HK-2 (cell line): Measurements from ENCODE around the gene PAPOLA.
"Not testable (repeated sequence)": the region's sequence is repeated elsewhere in the genome, so short reads cannot be mapped to it uniquely, and the experiment has no call there.

ENCODE experiments used
- DNase-seq: peaks from one replicate; pipeline ENCODE4 v3.0.0-alpha.2; 2018; ENCODE audit not compliant: unreplicated experiment

The PAPOLA gene

DNA sequence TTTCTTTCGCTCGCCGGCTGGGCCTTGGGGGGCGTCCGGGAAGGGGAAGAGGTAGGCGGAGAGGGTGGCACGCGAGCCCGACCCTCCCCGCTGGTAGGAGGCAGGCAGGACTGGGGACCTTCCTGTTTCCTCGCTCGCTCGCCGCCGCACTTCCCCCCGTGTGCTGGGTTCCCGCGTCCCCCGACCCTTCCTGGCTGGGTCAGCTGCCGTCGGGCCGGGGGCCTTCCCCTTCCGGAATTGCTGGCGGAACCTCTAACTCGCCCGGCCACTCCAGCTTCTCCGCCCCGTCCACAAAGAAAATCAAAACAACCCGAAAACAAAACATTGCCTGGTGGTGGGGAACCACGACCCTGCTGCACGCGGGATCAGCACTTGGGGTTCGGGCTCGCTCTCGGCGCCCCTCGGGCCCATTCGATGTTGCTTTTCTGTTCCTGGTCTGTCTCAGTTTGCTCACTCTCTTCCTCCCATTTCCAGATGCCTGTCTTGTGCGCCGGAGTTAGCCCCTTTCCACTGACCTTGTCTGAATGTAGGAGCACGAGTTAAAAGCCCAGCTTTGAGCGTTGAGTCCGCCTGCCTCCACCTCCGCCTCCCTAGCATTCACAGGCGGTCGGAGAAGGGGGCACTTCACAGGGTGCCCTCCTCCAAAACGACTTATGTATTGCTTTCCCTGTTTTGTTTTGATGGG is 581 bp downstream of the PAPOLA start:
- peak; percentile 32 for DNase-seq

GRCh38 chr14:96503306-96503679 is 1.1 kb downstream of the PAPOLA start:
- no peak for DNase-seq

DNA sequence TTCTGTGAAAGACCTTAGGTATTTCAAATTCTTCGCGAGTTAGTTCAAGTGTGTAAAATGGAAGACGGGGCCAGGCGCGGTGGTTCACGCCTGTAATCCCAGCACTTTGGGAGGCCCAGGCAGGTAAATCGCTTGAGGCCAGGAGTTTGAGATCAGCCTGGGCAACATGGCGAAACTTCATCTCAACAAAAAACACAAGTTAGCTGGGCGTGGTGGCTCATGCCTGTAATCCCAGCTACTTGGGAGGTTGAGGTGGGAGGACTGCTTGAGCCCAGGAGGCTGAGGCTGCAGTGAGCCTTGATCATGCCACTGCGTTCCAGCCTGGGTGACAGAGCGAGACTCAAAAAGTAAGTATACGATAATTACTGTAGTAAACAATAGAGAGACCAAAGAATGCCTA is 2.2 kb downstream of the PAPOLA start:
- not testable (repeated sequence) for DNase-seq

GRCh38 chr14:96507723-96508122 is 5.5 kb downstream of the PAPOLA start:
- no peak for DNase-seq

- no peak for DNase-seq
Measured at GRCh38 chr14:96508900-96509299, 6.7 kb downstream of the PAPOLA start.

DNA sequence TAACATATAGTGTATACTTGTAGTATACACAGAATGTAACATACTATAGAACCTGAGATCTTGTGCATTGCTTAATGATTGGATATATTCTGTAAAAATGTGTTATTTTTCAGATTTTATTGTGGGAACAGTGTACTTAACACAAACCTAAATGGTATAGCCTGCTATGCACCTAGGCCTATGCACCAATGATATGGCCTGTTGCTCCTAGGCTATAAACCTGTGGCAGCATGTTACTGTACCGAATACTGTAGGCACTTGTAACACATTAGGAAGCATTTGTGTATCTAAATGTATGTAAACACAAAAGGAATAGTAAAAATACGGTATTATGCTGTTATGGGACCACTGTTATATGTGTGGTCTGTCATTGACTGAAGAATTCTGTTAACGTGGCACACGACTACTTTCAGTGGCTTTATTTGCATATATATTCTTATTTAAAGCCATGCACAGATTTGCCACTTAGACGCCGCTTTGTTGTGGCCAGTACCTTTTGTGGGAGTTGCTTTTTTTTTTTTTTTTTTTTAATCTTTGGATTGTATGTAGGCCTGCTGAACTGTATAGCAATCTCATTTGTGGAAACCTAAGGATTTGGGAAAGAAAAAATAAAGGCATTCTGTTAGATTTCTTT is 7.4 kb downstream of the PAPOLA start:
- DNase-seq: no peak

- no peak for DNase-seq
Measured at GRCh38 chr14:96511146-96511545, 9.0 kb downstream of the PAPOLA start.

DNA sequence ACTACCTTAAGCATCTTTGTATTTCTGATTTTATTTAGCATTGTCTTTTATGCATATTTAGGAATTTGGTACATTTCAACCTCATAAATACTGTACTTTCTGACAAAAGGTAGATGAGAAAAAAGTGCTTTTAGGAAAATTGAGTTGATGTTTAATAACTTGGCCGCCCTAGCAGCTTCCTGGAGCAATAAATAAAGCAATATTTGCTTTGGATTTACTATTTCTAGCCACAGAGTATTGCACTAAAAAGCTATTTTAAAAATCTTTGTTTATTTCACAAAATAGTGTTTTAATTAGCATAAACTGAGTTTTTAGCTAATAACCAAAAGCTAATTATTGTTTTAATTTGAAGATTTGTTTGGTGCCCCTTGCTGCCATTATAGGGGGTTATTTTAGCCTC is 9.5 kb downstream of the PAPOLA start:
- DNase-seq: no peak

DNA sequence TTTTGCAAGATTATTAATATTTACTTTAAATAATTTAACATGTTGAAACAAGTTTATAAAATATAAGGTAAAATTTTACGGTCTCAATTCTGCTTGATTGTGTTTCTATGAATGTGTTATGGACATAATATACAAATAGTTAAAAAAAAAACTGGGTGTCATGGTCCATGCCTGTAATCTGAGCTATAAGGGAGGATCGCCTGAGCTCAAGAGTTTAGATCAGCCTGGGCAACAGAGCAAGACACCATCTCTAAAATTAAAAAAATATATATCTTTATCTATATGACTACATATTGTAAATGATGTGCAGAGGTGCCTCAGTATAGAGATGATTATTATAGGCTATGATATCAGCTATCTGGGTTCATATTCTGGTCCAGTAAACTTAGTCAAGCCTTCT is 9.9 kb downstream of the PAPOLA start:
- no peak for DNase-seq

DNA sequence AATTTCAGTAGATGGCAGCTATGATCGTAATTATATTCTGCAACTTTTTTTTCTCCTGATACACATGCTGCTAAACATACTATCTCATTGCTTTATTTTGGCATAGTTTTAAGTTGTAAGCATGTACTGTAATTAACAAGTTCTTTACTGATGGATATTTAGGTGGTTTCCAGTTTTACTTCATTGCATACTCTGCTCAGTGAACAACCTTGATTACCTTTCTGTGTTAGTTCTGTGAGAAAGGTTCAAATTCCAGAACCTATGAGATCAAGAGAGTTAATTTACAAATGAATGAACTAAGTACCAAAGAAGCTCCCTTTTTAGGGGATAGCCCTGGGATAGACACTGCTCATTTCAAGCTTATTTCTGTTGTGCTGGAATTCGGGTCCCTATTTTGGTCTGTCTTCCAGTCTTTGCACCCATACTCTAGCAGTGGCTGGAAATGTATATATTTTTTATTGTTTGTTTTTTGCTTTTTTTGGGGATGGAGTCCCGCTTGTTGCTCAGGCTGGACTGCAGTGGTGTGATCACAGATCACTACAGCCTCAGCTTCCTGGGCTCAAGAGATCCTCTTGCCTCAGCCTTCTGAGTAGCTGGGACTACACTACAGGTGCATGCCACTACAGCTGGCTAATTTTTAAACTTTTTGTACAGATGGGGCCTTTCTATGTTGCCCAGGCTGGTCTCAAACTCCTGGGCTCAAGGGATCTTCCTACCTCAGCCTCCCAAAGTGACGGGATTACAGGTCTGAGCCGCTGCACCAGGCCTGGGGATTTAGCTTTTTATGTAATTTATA is 10.6 kb downstream of the PAPOLA start:
- no peak for DNase-seq

DNA sequence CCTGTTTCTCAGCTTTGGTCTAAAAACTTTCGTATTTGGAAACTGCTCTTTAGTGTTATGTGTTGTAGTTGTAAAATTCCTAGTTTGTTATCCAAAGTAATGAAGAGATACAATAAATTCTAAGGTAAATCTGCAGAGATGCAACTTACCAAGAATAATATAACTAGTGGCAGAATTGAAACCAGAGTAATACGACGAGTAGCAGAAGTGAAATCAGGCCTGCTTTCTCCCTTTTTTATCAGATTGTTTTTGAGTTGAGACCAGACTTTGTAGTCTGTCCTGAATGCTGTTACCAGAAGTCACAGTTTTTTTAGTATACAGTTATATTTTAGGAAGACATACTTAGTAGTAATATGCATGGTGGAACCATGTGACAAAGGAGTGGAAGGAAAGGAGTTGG is 12.5 kb downstream of the PAPOLA start:
- DNase-seq: no peak

GRCh38 chr14:96515731-96516130 is 13.5 kb downstream of the PAPOLA start:
- DNase-seq: no peak

- no peak for DNase-seq
Measured at GRCh38 chr14:96516351-96516750, 14.2 kb downstream of the PAPOLA start.

- no peak for DNase-seq
Measured at GRCh38 chr14:96519970-96520369, 17.8 kb downstream of the PAPOLA start.

DNA sequence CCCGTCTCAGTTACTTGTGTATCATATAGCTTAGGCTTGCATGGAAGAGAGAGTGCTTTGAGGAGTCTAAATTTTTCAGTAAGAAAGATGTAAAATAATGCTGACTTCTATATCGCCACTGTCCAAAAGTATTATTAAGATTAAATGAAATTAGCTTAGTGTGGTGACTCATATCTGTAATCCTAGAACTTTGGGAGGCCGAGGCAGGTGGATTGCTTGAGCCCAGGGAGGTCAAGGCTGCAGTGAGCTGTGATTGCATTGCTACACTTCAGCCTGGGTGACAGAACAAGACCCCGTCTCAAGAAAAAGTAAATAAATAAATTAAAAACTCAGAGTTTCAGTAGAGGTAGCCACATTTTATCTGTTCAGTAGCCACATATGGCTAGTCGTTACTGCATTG is 23.3 kb downstream of the PAPOLA start:
- DNase-seq: no peak

GRCh38 chr14:96532632-96533031 is 30.4 kb downstream of the PAPOLA start:
- DNase-seq: no peak

- no peak for DNase-seq
Measured at GRCh38 chr14:96536807-96537206, 34.6 kb downstream of the PAPOLA start.

- DNase-seq: no peak
Measured at GRCh38 chr14:96538097-96538989, 36.2 kb downstream of the PAPOLA start.

DNA sequence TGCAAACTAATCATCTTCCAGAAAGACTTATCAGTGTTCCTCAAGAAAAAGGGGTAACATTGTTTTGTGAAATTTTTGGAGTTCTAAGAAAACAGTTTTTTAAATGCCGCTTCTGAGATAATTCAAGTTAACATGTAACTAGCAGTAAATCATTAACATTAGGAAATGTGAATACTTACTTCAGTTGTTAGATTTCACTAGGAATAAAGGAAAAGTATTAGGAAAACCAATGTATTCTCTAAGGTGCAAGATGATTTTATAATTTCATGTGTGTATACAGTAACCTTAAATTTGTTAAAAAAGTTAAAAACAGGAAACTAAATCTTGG is 36.8 kb downstream of the PAPOLA start:
- no peak for DNase-seq

- DNase-seq: no peak
Measured at GRCh38 chr14:96554315-96554910, 52.2 kb downstream of the PAPOLA start.

- no peak for DNase-seq
Measured at GRCh38 chr14:96559571-96559970, 57.4 kb downstream of the PAPOLA start.

DNA sequence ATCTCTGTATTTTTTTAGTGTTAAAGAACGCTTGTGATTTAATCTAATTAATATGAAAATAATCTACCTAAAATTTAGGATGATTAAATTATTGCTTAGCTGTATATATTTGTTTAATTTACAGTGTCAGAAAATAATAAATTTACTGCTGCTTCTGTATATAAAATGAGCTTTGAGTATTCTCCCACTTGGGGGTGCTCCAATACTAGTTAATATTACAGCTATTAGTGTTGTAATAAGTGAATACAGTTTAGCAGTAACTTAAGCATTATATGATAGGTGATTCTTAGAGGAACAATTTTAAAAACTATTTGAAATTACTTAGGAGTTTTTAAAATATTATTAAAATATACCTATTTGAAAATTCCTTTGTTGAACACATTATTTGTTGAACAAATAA is 62.2 kb downstream of the PAPOLA start:
- DNase-seq: no peak
